SK-N-SH treated with all-trans-retinoic acid at 6 μM for 48 hours (cell line): ENCODE measurements around the gene DNAAF1.

Experiments
- ATAC-seq: fragments of 200-7000 bp; cut with Tn5 transposase; 3 replicates; pipeline ENCODE4 v1.9.1; 2020; ENCODE audit warnings: mild to moderate bottlenecking, moderate library complexity
- ARNTL ChIP-seq: fragments of 450-650 bp; formaldehyde crosslinking; IDR thresholded peaks from 2 replicates; pipeline ENCODE4 v1.5.0; 2020; ENCODE audit warnings: low read depth, mild to moderate bottlenecking, moderate library complexity, borderline replicate concordance
- BACH2 ChIP-seq: fragments of 250-450 bp; sonication (Bioruptor Pico); IDR thresholded peaks from 2 replicates; pipeline ENCODE4 v1.9.0; 2021; ENCODE audit warnings: mild to moderate bottlenecking, borderline replicate concordance
- ESRRG ChIP-seq: fragments of 250-450 bp; sonication (Bioruptor Pico); IDR thresholded peaks from 2 replicates; pipeline ENCODE4 v1.6.1; 2021; ENCODE audit warnings: mild to moderate bottlenecking
- ISL1 ChIP-seq: fragments of 250-450 bp; sonication (Bioruptor Pico); IDR thresholded peaks from 2 replicates; pipeline ENCODE4 v2.1.2; 2022; ENCODE audit warnings: mild to moderate bottlenecking, moderate library complexity
- OSR1 ChIP-seq: fragments of 250-450 bp; sonication (Bioruptor Pico); IDR thresholded peaks from 2 replicates; pipeline ENCODE4 v1.8.0; 2022; ENCODE audit warnings: moderate library complexity, mild to moderate bottlenecking, inconsistent platforms
- PPARA ChIP-seq: fragments of 250-450 bp; sonication (Bioruptor Pico); IDR thresholded peaks from 2 replicates; pipeline ENCODE4 v1.5.0; 2020; ENCODE audit warnings: mild to moderate bottlenecking, borderline replicate concordance
- RARB ChIP-seq: fragments of 250-450 bp; sonication (Bioruptor Pico); IDR thresholded peaks from 2 replicates; pipeline ENCODE4 v1.8.0; 2021; ENCODE audit warnings: mild to moderate bottlenecking, moderate library complexity
- TCF4 ChIP-seq: fragments of 250-450 bp; sonication (Bioruptor Pico); IDR thresholded peaks from 2 replicates; pipeline ENCODE4 v1.8.0; 2021; ENCODE audit warnings: mild to moderate bottlenecking, moderate library complexity, borderline replicate concordance
- ZC3H10 ChIP-seq: fragments of 250-450 bp; sonication (Bioruptor Pico); IDR thresholded peaks from 2 replicates; pipeline ENCODE4 v1.5.1; 2021; ENCODE audit warnings: mild to moderate bottlenecking, moderate library complexity
- ZFP3 ChIP-seq: fragments of 250-450 bp; sonication (Bioruptor Pico); IDR thresholded peaks from 2 replicates; pipeline ENCODE4 v1.5.0; 2020; ENCODE audit warnings: mild to moderate bottlenecking, moderate library complexity
- ZFP30 ChIP-seq: fragments of 450-650 bp; formaldehyde crosslinking; IDR thresholded peaks from 2 replicates; pipeline ENCODE4 v1.5.0; 2022; ENCODE audit warnings: mild to moderate bottlenecking, moderate library complexity
- ZNF565 ChIP-seq: fragments of 450-650 bp; formaldehyde crosslinking; conservative IDR thresholded peaks from 2 replicates; pipeline ENCODE4 v1.5.0; 2020; ENCODE audit warnings: low read depth, mild to moderate bottlenecking, moderate library complexity
- ZNF70 ChIP-seq: fragments of 450-650 bp; formaldehyde crosslinking; IDR thresholded peaks from 2 replicates; pipeline ENCODE4 v1.5.0; 2020; ENCODE audit warnings: mild to moderate bottlenecking, moderate library complexity
- ZNF8 ChIP-seq: fragments of 450-650 bp; formaldehyde crosslinking; IDR thresholded peaks from 2 replicates; pipeline ENCODE4 v1.5.0; 2020; ENCODE audit warnings: mild to moderate bottlenecking, moderate library complexity
- TF ChIP-seq, protein P1 (sequence below): fragments of 250-450 bp; sonication (Bioruptor Pico); IDR thresholded peaks from 2 replicates; pipeline ENCODE4 v1.5.1; 2021; ENCODE audit warnings: mild to moderate bottlenecking, moderate library complexity
- TF ChIP-seq, protein P2 (sequence below): fragments of 250-450 bp; sonication (Bioruptor Pico); IDR thresholded peaks from 2 replicates; pipeline ENCODE4 v1.8.0; 2020; ENCODE audit warnings: mild to moderate bottlenecking, moderate library complexity, borderline replicate concordance
- TF ChIP-seq, protein P3 (sequence below): fragments of 250-450 bp; sonication (Bioruptor Pico); IDR thresholded peaks from 2 replicates; pipeline ENCODE4 v1.8.0; 2021; ENCODE audit warnings: low read depth, mild to moderate bottlenecking, moderate library complexity, borderline replicate concordance
- TF ChIP-seq, protein P4 (sequence below): fragments of 250-450 bp; sonication (Bioruptor Pico); IDR thresholded peaks from 2 replicates; pipeline ENCODE4 v1.5.0; 2020; ENCODE audit warnings: mild to moderate bottlenecking, moderate library complexity

Gene DNAAF1

DNA sequence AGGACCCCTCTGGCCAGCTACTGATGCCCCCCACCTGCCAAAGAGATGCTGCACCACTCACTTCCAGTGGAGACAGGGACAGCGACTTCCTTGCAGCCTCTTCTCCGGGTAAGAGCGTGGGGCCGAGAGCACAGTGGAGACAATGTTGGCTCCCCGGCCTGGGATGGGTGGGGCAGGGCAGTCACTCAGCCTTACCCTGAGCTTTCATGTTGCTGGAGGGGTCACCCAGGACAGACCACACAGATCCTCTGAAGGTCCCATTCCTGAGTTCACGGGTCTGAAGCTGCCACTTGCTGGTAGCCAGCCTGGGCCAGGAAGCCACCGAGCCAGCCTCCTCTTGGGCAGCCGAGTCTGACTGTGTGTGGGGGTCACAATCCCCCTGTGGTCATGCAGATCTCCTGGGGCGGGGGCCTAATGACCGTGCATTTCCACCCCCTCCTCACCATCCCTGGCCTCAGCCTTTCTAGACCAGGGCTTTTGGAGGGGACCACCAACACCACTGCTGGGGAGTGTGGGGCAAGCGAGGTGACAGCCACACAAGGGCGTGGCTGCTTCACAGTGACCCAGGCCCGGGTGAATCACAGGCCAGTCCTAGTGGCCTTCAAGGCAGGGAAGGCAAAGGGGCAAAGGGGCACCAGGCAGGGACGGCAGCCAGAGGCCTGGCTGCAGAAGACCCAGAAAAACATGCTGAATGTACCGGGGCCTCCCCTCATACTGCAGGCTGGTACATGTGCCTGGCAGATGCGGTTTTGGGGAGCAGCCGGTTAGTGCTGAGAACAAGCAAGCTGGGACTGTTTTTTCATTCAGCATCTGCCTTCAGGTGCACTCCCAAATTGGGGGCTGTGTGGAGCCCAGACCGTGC is 31.3 kb downstream of the DNAAF1 start:
- no peak for TF ChIP-seq ZNF8 (CRISPR knock-in tag)
- TF ChIP-seq ARNTL = no peak
- TF ChIP-seq OSR1 (CRISPR knock-in tag) = no peak
- TF ChIP-seq, protein P1, sequence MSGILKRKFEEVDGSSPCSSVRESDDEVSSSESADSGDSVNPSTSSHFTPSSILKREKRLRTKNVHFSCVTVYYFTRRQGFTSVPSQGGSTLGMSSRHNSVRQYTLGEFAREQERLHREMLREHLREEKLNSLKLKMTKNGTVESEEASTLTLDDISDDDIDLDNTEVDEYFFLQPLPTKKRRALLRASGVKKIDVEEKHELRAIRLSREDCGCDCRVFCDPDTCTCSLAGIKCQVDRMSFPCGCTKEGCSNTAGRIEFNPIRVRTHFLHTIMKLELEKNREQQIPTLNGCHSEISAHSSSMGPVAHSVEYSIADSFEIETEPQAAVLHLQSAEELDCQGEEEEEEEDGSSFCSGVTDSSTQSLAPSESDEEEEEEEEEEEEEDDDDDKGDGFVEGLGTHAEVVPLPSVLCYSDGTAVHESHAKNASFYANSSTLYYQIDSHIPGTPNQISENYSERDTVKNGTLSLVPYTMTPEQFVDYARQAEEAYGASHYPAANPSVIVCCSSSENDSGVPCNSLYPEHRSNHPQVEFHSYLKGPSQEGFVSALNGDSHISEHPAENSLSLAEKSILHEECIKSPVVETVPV (CRISPR knock-in tag) = no peak
- no peak for TF ChIP-seq ESRRG (CRISPR knock-in tag)
- no peak for TF ChIP-seq ZNF70 (CRISPR knock-in tag)
- TF ChIP-seq ISL1 (CRISPR knock-in tag) = no peak
- TF ChIP-seq BACH2 = no peak
- no peak for TF ChIP-seq ZC3H10
- TF ChIP-seq, protein P2, sequence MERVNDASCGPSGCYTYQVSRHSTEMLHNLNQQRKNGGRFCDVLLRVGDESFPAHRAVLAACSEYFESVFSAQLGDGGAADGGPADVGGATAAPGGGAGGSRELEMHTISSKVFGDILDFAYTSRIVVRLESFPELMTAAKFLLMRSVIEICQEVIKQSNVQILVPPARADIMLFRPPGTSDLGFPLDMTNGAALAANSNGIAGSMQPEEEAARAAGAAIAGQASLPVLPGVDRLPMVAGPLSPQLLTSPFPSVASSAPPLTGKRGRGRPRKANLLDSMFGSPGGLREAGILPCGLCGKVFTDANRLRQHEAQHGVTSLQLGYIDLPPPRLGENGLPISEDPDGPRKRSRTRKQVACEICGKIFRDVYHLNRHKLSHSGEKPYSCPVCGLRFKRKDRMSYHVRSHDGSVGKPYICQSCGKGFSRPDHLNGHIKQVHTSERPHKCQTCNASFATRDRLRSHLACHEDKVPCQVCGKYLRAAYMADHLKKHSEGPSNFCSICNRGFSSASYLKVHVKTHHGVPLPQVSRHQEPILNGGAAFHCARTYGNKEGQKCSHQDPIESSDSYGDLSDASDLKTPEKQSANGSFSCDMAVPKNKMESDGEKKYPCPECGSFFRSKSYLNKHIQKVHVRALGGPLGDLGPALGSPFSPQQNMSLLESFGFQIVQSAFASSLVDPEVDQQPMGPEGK (CRISPR knock-in tag) = no peak
- no peak for TF ChIP-seq RARB (CRISPR knock-in tag)
- no peak for TF ChIP-seq TCF4 (CRISPR knock-in tag)
- ATAC-seq = peak; percentile 4

DNA sequence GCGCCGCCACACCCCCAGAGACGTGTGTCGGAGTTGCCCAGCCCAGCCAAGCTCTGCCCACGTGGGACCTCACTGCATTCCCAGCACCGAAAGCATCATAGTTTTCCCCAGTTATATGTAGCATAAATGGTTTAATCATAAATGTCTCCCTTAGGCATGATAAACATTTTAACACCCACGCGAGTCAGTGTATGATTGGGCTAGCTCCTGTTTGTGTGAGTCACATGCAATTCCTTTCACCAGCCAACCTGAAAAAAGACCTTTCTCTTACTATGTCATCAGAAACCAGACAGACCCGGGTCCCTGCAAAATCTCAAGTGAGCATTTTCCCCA is 32.6 kb downstream of the DNAAF1 start:
- ATAC-seq = no peak; the same call in 2 of the 3 replicates

DNA sequence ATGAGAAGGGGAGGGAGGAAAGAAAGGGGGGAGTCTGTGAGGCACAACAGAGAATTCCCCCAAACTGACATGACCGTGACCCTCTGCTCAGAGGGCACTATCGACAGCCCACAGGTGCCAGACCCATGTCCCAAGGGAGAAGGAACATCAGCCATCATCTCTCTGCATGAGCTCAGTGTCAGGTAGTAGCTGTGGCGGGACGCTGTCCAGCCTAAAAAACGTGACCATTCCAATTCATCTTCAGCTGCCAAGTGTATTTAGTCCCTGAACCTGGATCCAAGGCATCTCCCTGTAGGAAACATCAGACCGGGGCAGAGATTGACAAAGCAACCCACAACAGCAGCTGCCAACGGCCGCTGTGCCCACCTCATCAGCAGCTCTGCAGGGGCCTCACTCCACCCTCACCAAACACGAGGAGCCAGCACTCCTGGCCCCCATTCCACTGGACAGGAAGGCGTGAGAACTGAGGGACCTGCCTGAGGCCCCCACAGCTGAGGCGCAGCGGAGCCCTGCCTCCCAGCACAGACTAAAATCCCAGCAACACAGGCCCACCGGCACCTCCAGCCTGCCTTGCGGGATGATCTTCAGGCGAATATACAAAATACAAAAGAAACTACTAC is 33.1 kb downstream of the DNAAF1 start:
- TF ChIP-seq ZFP30 = no peak
- TF ChIP-seq ZNF565 (CRISPR knock-in tag) = no peak
- TF ChIP-seq, protein P3, sequence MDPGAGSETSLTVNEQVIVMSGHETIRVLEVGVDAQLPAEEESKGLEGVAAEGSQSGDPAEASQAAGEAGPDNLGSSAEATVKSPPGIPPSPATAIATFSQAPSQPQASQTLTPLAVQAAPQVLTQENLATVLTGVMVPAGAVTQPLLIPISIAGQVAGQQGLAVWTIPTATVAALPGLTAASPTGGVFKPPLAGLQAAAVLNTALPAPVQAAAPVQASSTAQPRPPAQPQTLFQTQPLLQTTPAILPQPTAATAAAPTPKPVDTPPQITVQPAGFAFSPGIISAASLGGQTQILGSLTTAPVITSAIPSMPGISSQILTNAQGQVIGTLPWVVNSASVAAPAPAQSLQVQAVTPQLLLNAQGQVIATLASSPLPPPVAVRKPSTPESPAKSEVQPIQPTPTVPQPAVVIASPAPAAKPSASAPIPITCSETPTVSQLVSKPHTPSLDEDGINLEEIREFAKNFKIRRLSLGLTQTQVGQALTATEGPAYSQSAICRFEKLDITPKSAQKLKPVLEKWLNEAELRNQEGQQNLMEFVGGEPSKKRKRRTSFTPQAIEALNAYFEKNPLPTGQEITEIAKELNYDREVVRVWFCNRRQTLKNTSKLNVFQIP = no peak
- TF ChIP-seq, protein P4, sequence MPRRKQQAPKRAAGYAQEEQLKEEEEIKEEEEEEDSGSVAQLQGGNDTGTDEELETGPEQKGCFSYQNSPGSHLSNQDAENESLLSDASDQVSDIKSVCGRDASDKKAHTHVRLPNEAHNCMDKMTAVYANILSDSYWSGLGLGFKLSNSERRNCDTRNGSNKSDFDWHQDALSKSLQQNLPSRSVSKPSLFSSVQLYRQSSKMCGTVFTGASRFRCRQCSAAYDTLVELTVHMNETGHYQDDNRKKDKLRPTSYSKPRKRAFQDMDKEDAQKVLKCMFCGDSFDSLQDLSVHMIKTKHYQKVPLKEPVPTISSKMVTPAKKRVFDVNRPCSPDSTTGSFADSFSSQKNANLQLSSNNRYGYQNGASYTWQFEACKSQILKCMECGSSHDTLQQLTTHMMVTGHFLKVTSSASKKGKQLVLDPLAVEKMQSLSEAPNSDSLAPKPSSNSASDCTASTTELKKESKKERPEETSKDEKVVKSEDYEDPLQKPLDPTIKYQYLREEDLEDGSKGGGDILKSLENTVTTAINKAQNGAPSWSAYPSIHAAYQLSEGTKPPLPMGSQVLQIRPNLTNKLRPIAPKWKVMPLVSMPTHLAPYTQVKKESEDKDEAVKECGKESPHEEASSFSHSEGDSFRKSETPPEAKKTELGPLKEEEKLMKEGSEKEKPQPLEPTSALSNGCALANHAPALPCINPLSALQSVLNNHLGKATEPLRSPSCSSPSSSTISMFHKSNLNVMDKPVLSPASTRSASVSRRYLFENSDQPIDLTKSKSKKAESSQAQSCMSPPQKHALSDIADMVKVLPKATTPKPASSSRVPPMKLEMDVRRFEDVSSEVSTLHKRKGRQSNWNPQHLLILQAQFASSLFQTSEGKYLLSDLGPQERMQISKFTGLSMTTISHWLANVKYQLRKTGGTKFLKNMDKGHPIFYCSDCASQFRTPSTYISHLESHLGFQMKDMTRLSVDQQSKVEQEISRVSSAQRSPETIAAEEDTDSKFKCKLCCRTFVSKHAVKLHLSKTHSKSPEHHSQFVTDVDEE (CRISPR knock-in tag) = no peak
- TF ChIP-seq PPARA (CRISPR knock-in tag) = no peak
- TF ChIP-seq, all 23 proteins: peak for 0
- ATAC-seq = no peak

More for the DNA sequence above, 32.6 kb downstream of the DNAAF1 start:
- TF ChIP-seq PPARA (CRISPR knock-in tag) (no peak), ESRRG (CRISPR knock-in tag) (no peak), ZFP30 (no peak), ARNTL (no peak), ZNF8 (CRISPR knock-in tag) (no peak), ZNF70 (CRISPR knock-in tag) (no peak), ISL1 (CRISPR knock-in tag) (no peak), ZFP3 (CRISPR knock-in tag) (no peak), ZNF565 (CRISPR knock-in tag) (no peak)
- TF ChIP-seq, protein P3 = no peak
